ENCODE measurements around the gene UGT3A2.

Gene UGT3A2

DNA sequence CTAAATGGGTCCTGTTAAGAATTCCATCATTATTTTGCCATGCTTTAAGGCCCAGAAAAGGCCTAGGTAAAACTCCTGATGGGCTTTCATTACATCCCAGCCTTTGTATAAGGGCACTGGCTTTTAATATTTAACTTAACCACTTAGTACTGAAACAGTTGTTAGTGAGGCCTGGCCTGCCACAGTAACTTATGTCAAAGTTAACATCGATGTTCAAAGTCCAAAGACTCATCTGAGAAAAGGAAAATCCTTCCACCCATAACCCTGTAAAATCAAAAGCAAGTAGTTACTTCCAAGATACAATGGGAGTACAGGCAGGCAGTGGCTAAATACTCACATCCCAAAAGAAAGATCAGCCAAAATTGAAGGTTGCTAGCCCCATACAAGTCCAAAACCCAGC is 60.5 kb downstream of the UGT3A2 start:
- DNase-seq (ENCODE audit: low spot score), result no peak

DNA sequence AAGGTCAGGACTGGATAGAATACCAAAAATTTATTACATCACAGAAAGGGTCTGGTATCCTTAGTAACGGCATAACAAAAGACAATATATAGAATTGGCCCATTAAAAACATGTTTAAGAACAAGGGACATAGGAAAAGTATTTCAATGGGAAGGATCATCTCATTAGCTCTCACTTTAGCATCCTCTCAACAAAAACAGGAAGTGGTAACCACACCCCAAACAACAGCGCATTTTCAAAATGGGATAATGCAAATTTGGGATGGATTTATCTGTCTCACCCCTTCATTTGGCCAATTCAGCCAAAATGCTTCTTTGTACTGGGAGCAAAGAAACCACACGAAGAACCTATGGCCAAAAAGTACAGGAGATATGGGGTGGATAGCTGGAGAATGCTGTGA is 65.7 kb downstream of the UGT3A2 start:
- DNase-seq (ENCODE audit: low spot score), result no peak

DNA sequence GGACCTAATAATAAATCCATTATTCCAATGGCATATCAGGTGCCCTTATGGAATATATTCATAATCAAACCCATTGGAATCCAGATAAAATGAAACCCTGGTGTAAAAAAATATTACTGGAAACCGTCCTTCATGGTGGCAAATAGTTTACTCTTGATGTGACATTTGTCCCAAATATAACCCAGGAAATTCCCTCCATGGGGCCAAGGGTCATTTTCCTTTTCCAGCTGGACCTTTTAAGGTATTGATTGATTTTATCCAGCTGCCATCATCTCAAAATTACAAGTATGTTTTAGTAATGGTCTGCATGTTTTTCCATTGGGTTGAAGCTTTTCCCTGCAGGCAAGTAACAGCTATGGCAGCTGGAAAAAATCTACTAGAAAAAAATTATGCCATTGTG is 67.1 kb downstream of the UGT3A2 start:
- DNase-seq (ENCODE audit: low spot score), result no peak

DNA sequence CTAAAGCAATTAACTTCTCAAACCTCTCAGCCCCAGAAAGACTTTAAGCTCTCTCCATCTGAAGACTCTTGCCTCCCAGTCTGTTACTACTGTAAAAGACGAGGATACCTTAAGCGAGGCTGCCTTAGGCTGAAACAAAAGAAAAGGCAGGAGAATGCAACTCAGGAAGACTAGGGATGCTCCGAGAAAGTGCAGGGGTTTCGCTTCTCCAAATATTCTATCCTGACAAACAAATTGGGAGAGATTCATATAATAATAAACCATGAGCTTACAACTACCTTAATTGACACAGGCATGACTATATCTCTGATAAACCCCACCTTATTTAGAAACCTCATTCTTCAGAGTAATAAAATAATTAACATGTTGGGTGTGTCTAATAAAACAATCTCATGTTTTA is 70.6 kb downstream of the UGT3A2 start:
- no peak for DNase-seq (ENCODE audit: low spot score)

DNA sequence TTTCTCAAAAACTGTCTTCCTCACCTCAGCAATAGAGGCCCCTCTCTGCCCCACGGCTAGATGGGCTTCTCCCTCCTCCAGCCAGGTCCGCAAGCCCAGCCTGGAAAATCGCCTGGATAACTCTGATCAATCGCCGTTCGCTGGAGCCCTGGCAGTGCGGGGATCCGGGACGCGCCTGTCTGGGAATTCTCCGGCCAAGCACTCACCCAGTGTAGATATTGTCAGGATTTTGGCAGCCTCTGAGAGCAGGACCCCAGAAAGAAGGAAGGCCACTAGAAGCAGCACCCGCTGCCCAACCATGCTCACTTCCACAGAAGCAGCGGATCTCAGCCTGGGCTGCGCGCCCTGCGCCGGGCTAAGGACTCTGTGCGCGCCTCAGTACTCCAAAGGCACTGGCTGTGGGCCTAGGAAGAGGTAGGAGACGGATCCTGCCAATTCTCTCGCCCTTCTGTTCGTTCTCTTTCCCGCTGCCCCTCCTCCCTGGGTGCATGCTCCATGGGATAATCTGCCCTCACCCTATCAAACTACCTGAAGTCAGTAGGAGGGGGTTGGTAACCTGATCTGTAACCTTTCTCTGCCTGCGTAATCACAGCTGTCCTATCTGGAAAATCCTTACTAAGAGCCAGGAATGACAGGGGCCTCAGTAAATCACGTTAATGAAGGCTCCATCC is 75.6 kb downstream of the UGT3A2 start, which contains the start of gene UGT3A1:
TSS of gene UGT3A1 (minus strand) at position 450 of the 671 bp plus-strand sequence. CDS start at position 300, 150 bp downstream.
- peak; percentile 80 for DNase-seq (ENCODE audit: low spot score)

DNA sequence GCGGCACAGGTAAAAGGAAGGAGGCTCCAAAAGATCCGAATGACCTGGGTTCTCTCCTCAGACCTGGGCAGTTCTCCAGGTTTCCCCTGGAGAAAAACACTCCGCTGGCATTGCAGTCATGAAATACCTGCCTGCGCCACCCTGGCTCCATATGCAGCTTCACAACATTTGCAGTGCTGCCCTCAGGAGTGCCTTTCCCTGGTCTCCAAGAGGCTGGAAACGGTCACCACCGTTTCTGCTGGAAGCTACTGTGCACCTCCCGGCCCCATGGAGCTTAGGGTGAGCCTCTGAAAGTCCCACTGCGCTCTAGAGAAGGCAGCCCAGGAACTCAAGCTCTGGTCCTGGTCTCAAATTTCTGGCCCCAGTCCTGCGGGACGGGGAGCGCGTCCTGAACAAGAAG is 76.2 kb downstream of the UGT3A2 start:
- peak; percentile 8 for DNase-seq (ENCODE audit: low spot score)

DNA sequence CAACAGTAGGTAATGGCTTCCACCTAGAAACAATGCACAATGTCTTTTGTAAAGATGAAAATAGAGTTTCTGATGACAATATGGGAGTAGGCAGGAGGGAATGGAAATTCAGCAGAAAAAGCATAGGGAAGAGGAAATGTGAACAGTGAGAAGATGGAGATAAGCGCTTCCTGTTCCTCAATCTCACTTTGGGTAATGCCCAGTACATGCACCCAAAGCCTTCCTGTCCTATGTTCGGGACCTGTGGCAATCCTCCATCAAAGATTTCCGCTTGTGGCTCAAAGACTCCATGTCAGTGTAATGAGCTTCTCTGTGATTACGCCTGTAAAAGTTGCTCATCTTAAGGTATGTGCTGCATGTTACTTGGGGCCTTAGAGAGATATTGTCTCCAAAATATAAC is 78.2 kb downstream of the UGT3A2 start:
- DNase-seq (ENCODE audit: low spot score), result no peak

DNA sequence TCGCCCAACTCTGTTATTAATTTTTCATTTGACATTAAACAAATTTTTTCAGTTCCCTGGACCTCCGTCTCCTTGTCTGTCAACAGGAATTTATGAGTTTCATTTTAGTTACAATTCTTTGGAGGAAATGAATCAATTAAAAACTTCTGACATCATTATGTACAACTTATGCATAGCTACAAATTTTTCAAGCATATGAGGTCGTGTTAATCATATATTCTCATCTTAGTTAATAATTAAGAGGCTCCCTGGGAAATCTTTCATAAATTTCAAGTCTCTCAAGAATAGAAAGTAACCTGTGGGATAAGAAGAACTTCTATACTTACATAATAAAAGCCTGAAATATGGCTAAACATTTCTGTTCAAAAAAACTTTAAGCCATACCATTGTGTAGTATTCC is 78.9 kb downstream of the UGT3A2 start:
- DNase-seq (ENCODE audit: low spot score), result no peak

Small RNAs within 50 kb of the gene (small RNA-seq; reads per million reads assigned to genes)
- gene AC016612.1, result 0 reads per million in 2 experiments
